Fibroblast of peridontal ligament (primary cell): ENCODE results near the gene GAB1.
"Not testable (repeated sequence)": the region's sequence is repeated elsewhere in the genome, so short reads cannot be mapped to it uniquely, and the experiment has no call there.

Source experiments
- DNase-seq: peaks from one replicate; pipeline ENCODE4 v3.0.0-alpha.2; 2010; ENCODE audit errors: extremely low read depth

The GAB1 gene

DNA sequence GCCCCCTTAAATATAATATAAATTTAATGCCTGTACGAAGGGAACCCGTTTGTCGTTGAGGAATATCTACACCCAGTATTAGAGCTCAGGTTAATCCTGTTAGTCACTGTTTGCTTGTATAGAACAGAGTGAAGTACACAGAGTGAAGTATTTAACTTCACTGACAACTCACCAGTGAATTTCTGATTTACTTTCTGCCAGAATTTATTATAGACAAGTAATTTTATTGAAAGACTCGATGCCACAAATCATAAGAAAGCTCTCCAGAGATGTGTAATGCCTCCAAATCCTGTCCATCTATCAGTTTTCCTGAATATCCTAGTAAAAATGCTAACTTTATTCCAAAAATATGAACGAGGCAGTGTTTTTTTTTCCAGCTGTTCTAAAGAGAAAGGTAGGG lies 1.6 kb downstream of the GAB1 start:
- no peak for DNase-seq

GRCh38 chr4:143339497-143339896 lies 2.8 kb downstream of the GAB1 start:
- no peak for DNase-seq

DNA sequence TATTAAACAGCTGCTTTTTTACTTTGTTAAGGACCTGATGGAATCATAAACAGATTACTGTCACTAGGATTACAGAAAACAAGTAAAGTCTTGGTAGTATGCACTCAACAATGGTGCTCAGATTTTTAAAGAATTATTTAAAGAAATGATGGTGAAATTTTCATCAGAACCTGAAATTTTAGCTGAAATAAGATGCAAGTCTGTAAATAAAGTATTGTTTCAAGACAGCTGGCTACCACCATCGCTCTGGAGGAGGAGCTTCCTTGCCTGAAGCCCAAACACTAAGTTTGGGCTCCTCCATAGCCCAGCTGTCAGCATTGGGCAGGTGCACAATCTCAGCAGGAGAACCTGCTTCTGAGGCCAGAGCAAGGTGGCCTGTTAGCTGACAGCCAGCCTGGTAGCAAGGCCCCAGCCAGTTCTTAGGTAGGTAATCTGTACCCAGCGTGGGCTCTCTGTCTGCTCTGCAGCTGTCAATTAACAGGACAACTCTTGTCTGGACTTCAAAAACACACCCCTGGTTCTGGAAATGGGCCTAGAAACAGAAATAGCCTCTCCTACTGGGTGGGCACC lies 4.6 kb downstream of the GAB1 start:
- no peak for DNase-seq

DNA sequence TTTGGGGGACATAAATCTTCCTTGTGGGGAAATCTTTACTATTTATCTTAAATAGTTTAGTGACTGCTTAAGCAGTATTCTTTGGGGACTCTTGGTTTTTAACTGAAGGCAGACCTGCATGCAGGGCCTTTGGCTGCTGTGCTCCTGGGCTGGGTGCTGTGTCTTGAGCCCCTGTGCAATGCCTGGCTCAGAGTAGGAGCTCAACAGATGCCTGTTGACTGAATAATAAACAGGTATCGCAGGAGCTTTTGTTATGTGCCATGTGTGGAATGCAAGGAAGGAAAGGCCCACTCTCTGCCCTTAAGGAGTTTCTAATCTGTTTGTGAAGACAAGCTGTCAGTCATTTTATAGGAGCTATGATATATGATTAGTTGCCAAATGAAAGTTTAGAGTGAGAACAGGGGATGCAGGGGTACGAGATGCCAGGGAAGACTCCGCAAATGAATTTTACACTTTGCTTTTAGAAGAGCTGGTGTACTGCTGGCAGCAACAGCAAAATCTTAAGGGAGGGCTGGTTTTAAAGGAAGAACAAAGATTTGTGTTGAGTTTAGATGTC lies 6.7 kb downstream of the GAB1 start:
- no peak for DNase-seq

DNA sequence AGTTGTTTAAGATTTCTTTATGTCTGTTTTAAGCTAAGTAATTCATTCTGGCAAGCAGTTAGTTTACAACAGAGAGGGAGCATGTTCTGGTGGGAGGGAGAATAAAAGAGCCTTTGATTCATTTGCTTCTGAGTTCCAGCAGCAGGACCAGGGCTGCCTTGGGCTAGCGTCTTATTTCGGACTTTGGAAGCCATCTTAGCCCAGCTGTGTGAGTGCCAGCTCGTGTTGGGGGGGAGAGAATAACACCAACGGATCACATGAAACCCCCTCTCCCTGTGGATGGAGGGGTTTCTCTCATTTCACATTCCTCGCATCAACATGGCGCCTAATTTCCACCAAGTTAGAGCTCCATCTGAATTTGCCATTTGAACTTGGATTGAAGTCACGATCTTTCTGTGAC lies 7.4 kb downstream of the GAB1 start:
- no peak for DNase-seq

GRCh38 chr4:143344774-143345173 lies 8.1 kb downstream of the GAB1 start:
- DNase-seq, result peak; percentile 17

DNA sequence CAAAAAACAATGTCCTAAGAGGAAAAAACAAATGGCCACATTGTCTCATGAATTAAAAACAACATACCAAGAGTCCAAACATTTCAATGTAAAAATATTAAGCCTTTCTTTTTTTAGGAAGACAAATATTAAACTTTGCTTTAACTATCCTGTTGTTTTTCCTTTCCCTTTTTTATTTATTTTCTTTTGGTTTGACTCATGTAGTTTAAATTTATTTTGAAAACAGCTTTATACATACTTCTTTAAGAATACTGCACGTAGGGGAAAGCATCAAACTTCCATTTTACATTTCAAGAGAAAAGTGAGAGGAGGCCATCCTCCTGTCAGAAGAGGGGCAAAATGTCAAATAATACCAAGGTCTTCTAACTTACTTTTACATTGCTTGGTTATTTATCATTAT lies 8.7 kb downstream of the GAB1 start:
- no peak for DNase-seq

DNA sequence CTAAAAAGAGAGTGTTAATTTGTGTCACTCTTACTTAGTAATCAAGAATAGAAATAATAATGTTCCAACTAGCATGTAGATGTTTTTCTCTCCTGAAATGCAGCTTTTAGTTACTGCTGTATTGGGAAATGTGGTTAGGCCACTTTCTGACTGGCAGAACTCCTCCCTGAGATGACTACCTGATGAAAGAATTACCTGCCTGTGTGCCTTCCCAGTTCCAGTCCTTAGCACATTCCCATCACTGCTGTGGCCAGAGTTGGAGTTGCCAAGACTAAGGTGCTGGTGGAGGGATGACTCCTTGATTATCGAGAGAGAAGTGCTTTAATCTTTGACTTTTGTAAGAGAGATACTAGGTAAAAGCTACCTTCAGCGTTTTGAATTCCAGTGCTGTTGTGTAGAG lies 9.5 kb downstream of the GAB1 start:
- DNase-seq, result no peak

- DNase-seq, result no peak
Observed at GRCh38 chr4:143347484-143348111, 10.9 kb downstream of the GAB1 start.

- DNase-seq, result no peak
Observed at GRCh38 chr4:143348233-143349077, 11.8 kb downstream of the GAB1 start.

DNA sequence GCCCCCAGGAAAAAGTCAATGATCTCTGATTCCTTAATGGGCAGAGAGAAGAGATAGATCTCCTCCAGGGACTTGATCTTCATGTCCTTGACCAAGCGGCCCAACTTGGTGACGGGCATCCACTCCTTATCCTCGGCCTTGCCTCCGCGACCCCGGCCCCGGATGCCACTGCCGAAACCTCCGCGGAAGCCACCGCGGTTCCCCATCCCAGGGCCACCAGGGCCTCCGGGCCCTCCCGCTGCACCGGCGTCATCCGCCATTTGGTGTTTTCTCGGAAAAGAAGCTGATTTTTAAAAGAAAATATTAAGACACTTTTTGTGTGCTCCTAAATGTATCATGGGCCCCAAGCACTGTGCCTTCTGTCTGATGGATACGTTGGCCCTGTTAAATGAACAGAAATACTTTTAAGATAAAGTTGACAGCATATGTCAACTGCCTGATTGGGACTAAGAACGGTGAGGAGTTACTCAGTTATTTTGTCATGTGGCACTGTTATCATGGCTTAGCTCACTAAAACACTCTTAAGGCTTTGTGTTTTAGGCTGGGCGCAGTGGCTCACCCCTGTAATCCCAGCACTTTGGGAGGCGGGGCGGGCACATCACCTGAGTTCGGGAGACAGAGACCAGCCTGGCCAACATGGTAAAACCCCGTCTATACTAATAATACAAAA lies 13.3 kb downstream of the GAB1 start:
- not testable (repeated sequence) for DNase-seq

GRCh38 chr4:143351149-143351691 lies 14.5 kb downstream of the GAB1 start:
- no peak for DNase-seq

DNA sequence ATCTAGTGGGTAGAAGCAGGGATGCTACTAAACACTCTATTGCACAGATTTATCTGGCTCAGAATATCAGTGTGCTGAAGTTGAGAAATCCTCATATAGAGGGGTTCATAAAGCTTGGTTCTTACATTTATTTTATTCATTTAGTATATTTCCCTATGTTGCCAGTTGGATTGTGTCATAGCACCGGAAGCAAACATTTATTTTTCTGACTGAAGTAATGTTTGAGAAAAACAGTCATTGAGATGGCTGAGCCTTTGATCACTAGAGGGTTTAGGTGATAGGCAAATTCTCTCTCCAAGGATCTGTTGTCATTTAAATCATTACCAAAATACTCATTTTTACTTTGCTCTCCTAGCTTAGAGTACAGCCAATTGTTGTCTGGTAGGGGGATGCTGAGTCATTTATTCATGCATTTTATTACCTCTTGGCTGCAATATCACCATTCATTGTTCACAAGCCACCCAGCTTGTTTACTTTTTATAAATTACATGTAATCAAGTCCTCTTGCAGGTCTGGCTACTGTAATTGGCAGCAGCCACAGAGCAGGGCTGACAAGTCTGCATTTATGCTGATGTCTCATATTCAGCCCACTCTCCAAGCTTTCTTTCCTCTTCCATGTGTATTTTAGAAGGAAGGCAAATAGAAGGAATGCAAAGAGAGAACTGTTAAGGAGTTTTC lies 15.2 kb downstream of the GAB1 start:
- peak; percentile 31 for DNase-seq

DNA sequence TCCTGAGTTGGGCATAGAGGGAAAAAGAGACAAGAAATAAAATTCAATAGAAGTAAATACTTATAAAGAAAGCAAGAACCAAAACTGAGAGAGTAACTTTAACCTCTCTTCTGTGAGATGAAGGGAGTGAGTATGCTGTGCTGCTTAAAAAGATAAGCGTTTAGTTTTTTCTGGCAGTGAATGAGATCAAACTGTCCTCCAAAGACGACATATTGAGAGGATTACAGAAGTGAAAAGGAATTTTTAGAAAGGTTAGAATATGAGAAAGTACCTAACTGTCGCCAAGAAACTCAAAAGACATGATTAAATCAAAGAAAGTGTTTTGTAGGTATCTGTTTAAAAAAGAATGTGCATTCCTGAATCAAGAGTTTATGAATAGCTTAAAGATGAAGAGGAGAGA lies 16.0 kb downstream of the GAB1 start:
- no peak for DNase-seq

DNA sequence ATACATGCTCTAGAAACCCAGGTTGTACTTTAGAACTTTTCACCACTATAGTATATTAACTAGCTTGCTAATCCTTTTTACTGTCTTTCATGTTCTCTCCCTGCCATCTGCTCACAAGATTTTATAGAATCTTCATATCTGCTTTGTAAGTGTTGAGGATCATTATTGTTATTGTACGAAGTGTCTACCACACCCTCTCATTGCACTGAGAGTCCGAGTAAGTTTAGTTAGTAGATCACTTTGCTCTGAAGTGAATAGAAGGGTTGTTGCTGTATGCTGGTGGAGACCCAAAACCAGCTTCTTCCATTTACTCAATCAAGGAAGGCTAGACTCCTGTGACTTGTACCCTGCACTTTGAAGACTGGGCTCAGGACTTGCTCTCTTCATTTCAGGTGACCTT lies 17.1 kb downstream of the GAB1 start:
- no peak for DNase-seq

DNA sequence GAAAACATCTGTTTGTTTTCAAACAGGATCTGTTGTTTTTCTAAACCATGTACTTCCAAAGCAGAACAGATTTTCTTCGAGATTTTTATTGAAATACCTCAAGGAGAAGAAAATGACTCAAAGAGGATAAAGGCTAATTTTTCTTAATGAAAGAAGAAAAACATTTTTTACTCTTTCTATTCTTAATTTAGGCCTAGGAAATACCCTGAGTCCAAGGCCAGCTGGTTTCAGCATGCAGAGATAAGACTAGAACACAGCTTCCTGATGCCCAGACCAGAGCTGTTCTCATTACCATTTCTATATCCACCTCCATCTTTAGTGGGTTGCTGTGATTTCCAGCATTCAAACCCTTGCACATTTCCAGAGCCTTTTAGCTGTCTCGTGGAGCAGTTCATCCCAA lies 18.3 kb downstream of the GAB1 start:
- DNase-seq, result no peak

- peak; percentile 37 for DNase-seq
Observed at GRCh38 chr4:143355540-143356217, 19.0 kb downstream of the GAB1 start.

- DNase-seq, result no peak
Observed at GRCh38 chr4:143356493-143356892, 19.8 kb downstream of the GAB1 start.

DNA sequence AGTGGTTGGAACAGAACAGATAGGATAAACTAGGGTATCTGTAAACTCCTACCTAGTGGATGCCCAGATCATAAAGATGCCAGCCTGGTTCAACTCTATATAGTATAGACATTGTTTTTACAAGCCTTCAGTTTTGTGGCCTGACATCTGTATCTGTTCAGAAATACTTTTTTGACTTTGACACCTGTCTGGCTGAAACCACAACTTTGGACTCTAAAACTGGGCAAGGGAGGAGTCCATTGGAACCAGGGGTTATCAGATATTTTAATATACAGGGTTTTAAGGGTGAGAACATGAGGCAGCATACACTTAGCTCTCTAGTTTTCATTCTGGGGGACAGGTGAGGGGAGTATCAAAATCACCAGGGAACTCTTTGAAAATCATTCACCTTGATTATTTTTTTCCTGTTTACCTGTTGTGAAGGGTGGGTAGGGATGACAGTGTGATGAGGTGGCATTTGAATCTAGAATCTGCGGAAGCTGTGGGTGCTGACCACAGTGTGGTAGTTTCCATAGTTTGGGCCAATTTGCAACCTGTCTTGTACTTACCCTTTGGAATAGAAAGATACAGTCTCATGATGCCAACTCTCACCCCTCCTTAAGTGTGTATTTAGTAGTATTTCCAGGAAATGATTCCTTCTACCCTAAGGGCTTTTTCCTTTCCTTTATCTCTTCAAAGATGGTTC lies 20.6 kb downstream of the GAB1 start:
- DNase-seq, result no peak

GRCh38 chr4:143358419-143358818 lies 21.7 kb downstream of the GAB1 start:
- no peak for DNase-seq
